DMS153 (cell line): ENCODE results near the gene PSRC1.
A peak's percentile ranks its signal among the peaks of the same experiment; 100 is the strongest.
"Not testable (repeated sequence)": the region's sequence is repeated elsewhere in the genome, so short reads cannot be mapped to it uniquely, and the experiment has no call there.

Source experiments
- DNase-seq: peaks from one replicate; lab custom pipeline; 2025; lab: John Stamatoyannopoulos, UW

PSRC1 gene

GRCh38 chr1:109282952-109283747 is at the start of gene PSRC1:
Gene PSRC1, minus strand, starts transcription at chr1:109283145.
- peak; percentile 93 for DNase-seq

- no peak for DNase-seq
Observed at GRCh38 chr1:109331113-109331512, 48.2 kb upstream of the PSRC1 start.

- no peak for DNase-seq
Observed at GRCh38 chr1:109327285-109327684, 44.3 kb upstream of the PSRC1 start.

GRCh38 chr1:109322974-109323373 is 40.0 kb upstream of the PSRC1 start:
- DNase-seq, result no peak

- no peak for DNase-seq
Observed at GRCh38 chr1:109319114-109319513, 36.2 kb upstream of the PSRC1 start.

- DNase-seq, result no peak
Observed at GRCh38 chr1:109316506-109316905, 33.6 kb upstream of the PSRC1 start.

- DNase-seq, result no peak
Observed at GRCh38 chr1:109315288-109315687, 32.3 kb upstream of the PSRC1 start.

- DNase-seq, result no peak
Observed at GRCh38 chr1:109314795-109315194, 31.9 kb upstream of the PSRC1 start.

GRCh38 chr1:109312978-109313775 is 30.2 kb upstream of the PSRC1 start:
- no peak for DNase-seq

GRCh38 chr1:109312246-109312645 is 29.3 kb upstream of the PSRC1 start:
- no peak for DNase-seq

- no peak for DNase-seq
Observed at GRCh38 chr1:109309347-109309746, 26.4 kb upstream of the PSRC1 start.

- peak; percentile 45 for DNase-seq
Observed at GRCh38 chr1:109307274-109308021, 24.5 kb upstream of the PSRC1 start.

GRCh38 chr1:109306832-109307273 is 23.9 kb upstream of the PSRC1 start, which contains the start of gene MYBPHL:
Gene MYBPHL, minus strand, starts transcription at chr1:109307011. Its CDS starts 20 bp downstream, at chr1:109306991.
- DNase-seq, result no peak

GRCh38 chr1:109305991-109306390 is 23.0 kb upstream of the PSRC1 start:
- not testable (repeated sequence) for DNase-seq

GRCh38 chr1:109304226-109304920 is 21.4 kb upstream of the PSRC1 start:
- DNase-seq, result no peak

GRCh38 chr1:109301874-109302273 is 18.9 kb upstream of the PSRC1 start:
- no peak for DNase-seq

- DNase-seq, result no peak
Observed at GRCh38 chr1:109300650-109301151, 17.8 kb upstream of the PSRC1 start.

- no peak for DNase-seq
Observed at GRCh38 chr1:109299558-109300343, 16.8 kb upstream of the PSRC1 start.

GRCh38 chr1:109298666-109299557 is 16.0 kb upstream of the PSRC1 start:
- no peak for DNase-seq

- DNase-seq, result no peak
Observed at GRCh38 chr1:109296782-109297181, 13.8 kb upstream of the PSRC1 start.
